K562 (cell line): ENCODE results near the gene TRIM44. TPM values are rescaled to one million over a fixed set of nuclear protein-coding genes. Genes with fewer than 3 reads are reported as not detected.
A peak's percentile ranks its signal among the peaks of the same experiment; 100 is the strongest.

Source experiments
- ARHGAP35 ChIP-seq: fragments of 450-650 bp; IDR thresholded peaks from 2 replicates; pipeline ENCODE4 v1.6.1; 2018; ENCODE audit not compliant: partially characterized antibody
- CHCHD3 ChIP-seq: fragments of 250-450 bp; sonication (Bioruptor Pico); IDR thresholded peaks from 2 replicates; pipeline ENCODE4 v2.1.2; 2022; ENCODE audit warnings: mild to moderate bottlenecking
- EGR1 ChIP-seq: fragments of 450-650 bp; conservative IDR thresholded peaks from 2 replicates; pipeline ENCODE4 v1.6.1; 2017; ENCODE audit warnings: mild to moderate bottlenecking
- GABPA ChIP-seq: fragments of 200-800 bp; sonication (Bioruptor generic); conservative IDR thresholded peaks from 2 replicates; pipeline ENCODE4 v1.6.1; 2016; ENCODE audit warnings: low read depth, missing genetic modification characterization, missing compliant biosample characterization
- HNRNPH1 ChIP-seq: fragments of 200-400 bp; formaldehyde crosslinking; optimal IDR thresholded peaks from 2 replicates; pipeline ENCODE3; 2017; ENCODE audit warnings: low read depth, mild to moderate bottlenecking, low read length, moderate library complexity
- IFI16 ChIP-seq: fragments of 250-450 bp; sonication (Bioruptor Pico); IDR thresholded peaks from 2 replicates; pipeline ENCODE4 v2.1.2; 2022; ENCODE audit warnings: mild to moderate bottlenecking, inconsistent platforms
- ILF3 ChIP-seq: fragments of 450-650 bp; IDR thresholded peaks from 2 replicates; pipeline ENCODE4 v1.6.1; 2018; ENCODE audit warnings: antibody characterized with exemption, mild to moderate bottlenecking, moderate library complexity, borderline replicate concordance
- KDM5B ChIP-seq: fragments of 200-600 bp; sonication (generic); IDR thresholded peaks from 2 replicates; pipeline ENCODE4 v1.6.1; 2012; ENCODE audit warnings: low read depth, mild to moderate bottlenecking, moderate library complexity, low read length, control low read depth, inconsistent platforms; ENCODE audit not compliant: insufficient replicate concordance
- POLR2G ChIP-seq: fragments of 200-400 bp; formaldehyde crosslinking; IDR thresholded peaks from 2 replicates; pipeline ENCODE4 v1.6.1; 2017; ENCODE audit warnings: low read depth, mild to moderate bottlenecking, antibody characterized with exemption, low read length, moderate library complexity
- RBM15 ChIP-seq: fragments of 200-400 bp; formaldehyde crosslinking; IDR thresholded peaks from 2 replicates; pipeline ENCODE4 v1.6.1; 2018; ENCODE audit warnings: mild to moderate bottlenecking, low read length, moderate library complexity; ENCODE audit not compliant: insufficient read depth
- SAP30 ChIP-seq: fragments of 200-600 bp; sonication (generic); IDR thresholded peaks from 2 replicates; pipeline ENCODE4 v1.6.1; 2012; ENCODE audit warnings: borderline replicate concordance, low read depth, mild to moderate bottlenecking, moderate library complexity, low read length, control low read depth, inconsistent platforms; ENCODE audit not compliant: insufficient read depth, poor library complexity, severe bottlenecking
- TFAM ChIP-seq: fragments of 250-450 bp; sonication (Bioruptor Pico); conservative IDR thresholded peaks from 2 replicates; pipeline ENCODE4 v1.5.0; 2021; ENCODE audit warnings: mild to moderate bottlenecking, moderate library complexity
- XRCC5 ChIP-seq: fragments of 200-400 bp; formaldehyde crosslinking; IDR thresholded peaks from 2 replicates; pipeline ENCODE4 v1.6.1; 2017; ENCODE audit warnings: low read depth, mild to moderate bottlenecking, low read length
- ZNF165 ChIP-seq: fragments of 250-450 bp; sonication (Bioruptor Pico); IDR thresholded peaks from 2 replicates; pipeline ENCODE4 v1.4.0; 2020; ENCODE audit warnings: borderline replicate concordance
- ZSCAN32 ChIP-seq: fragments of 450-650 bp; formaldehyde crosslinking; IDR thresholded peaks from 2 replicates; pipeline ENCODE4 v1.4.0; 2020; ENCODE audit warnings: mild to moderate bottlenecking, moderate library complexity
- polyA plus RNA-seq, 8 experiments: library from polyadenylated mRNA; depleted of rRNA in 4 of 8; stranded (reverse) in 5 of 8; unstranded in 3 of 8; fragments of >200 nt; fragmentation: Nextera tagmentation in 2 of 8; fragmentation: Illumina TruSeq in 1 of 8; extraction: Ambion mirVana in 2 of 8; extraction: Trizol in 1 of 8; gene quantifications; 2 replicates each; pipeline versions ENCODE4 v1.2.1 to v1.2.3, GENCODE V29; 2011 to 2014; ENCODE audit warnings: inconsistent platforms in 1 of 8, missing spikeins in 1 of 8
- total RNA-seq, 7 experiments: library from RNA; depleted of rRNA in 6 of 7; stranded (reverse); fragments of >200 nt in 6 of 7; fragmentation: Illumina TruSeq in 2 of 7; extraction: Trizol in 2 of 7; gene quantifications; 2 replicates each; pipeline versions ENCODE4 v1.2.1 to v1.2.3, GENCODE V29; 2011 to 2021; ENCODE audit warnings: low replicate concordance in 1 of 7
- TF ChIP-seq, protein P1 (sequence below): sonication (generic); formaldehyde crosslinking; IDR thresholded peaks from 2 replicates; pipeline ENCODE4 v1.8.0; 2022; ENCODE audit warnings: missing genetic modification reagents, mild to moderate bottlenecking, moderate library complexity, borderline replicate concordance
- TF ChIP-seq, protein P2 (sequence below): sonication (generic); formaldehyde crosslinking; IDR thresholded peaks from 2 replicates; pipeline ENCODE4 v1.9.0; 2022; ENCODE audit warnings: mild to moderate bottlenecking, missing genetic modification reagents
- TF ChIP-seq, protein P3 (sequence below): fragments of 450-650 bp; IDR thresholded peaks from 2 replicates; pipeline ENCODE4 v1.6.1; 2016; ENCODE audit warnings: low read depth
- TF ChIP-seq, protein P4 (sequence below): fragments of 450-650 bp; IDR thresholded peaks from 2 replicates; pipeline ENCODE4 v1.6.1; 2016

Gene TRIM44
- total and polyA plus RNA-seq, 9 of the 15 experiments (the other 6 are each of a cell fraction or from before 2014, with no cell fraction given) = 8.3 to 105 (median 37.2) TPM

DNA sequence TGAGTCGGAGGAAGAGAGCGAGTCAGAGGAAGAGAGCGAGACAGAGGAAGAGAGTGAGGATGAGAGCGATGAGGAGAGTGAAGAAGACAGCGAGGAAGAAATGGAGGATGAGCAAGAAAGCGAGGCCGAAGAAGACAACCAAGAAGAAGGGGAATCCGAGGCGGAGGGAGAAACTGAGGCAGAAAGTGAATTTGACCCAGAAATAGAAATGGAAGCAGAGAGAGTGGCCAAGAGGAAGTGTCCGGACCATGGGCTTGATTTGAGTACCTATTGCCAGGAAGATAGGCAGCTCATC, 780 bp downstream of the TRIM44 start (continued):
- TF ChIP-seq IFI16 (CRISPR knock-in tag) = no peak
- TF ChIP-seq TFAM (CRISPR knock-in tag) = no peak
- TF ChIP-seq EGR1 = no peak
- no peak for TF ChIP-seq POLR2G
- TF ChIP-seq RBM15 = no peak
- no peak for TF ChIP-seq ZSCAN32
- no peak for TF ChIP-seq ZNF165 (CRISPR knock-in tag)
- TF ChIP-seq, protein P1, sequence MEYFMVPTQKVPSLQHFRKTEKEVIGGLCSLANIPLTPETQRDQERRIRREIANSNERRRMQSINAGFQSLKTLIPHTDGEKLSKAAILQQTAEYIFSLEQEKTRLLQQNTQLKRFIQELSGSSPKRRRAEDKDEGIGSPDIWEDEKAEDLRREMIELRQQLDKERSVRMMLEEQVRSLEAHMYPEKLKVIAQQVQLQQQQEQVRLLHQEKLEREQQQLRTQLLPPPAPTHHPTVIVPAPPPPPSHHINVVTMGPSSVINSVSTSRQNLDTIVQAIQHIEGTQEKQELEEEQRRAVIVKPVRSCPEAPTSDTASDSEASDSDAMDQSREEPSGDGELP (CRISPR knock-in tag) = 0 out of 2 replicates have a peak, but pooled peaks have one; percentile 31
- no peak for TF ChIP-seq GABPA (tag)
- TF ChIP-seq, protein P2, sequence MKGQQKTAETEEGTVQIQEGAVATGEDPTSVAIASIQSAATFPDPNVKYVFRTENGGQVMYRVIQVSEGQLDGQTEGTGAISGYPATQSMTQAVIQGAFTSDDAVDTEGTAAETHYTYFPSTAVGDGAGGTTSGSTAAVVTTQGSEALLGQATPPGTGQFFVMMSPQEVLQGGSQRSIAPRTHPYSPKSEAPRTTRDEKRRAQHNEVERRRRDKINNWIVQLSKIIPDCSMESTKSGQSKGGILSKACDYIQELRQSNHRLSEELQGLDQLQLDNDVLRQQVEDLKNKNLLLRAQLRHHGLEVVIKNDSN (CRISPR knock-in tag) = no peak
- TF ChIP-seq HNRNPH1 = no peak
- peak; percentile 74 for TF ChIP-seq ARHGAP35
- no peak for TF ChIP-seq CHCHD3 (CRISPR knock-in tag)
- TF ChIP-seq KDM5B = no peak
- TF ChIP-seq, protein P3, sequence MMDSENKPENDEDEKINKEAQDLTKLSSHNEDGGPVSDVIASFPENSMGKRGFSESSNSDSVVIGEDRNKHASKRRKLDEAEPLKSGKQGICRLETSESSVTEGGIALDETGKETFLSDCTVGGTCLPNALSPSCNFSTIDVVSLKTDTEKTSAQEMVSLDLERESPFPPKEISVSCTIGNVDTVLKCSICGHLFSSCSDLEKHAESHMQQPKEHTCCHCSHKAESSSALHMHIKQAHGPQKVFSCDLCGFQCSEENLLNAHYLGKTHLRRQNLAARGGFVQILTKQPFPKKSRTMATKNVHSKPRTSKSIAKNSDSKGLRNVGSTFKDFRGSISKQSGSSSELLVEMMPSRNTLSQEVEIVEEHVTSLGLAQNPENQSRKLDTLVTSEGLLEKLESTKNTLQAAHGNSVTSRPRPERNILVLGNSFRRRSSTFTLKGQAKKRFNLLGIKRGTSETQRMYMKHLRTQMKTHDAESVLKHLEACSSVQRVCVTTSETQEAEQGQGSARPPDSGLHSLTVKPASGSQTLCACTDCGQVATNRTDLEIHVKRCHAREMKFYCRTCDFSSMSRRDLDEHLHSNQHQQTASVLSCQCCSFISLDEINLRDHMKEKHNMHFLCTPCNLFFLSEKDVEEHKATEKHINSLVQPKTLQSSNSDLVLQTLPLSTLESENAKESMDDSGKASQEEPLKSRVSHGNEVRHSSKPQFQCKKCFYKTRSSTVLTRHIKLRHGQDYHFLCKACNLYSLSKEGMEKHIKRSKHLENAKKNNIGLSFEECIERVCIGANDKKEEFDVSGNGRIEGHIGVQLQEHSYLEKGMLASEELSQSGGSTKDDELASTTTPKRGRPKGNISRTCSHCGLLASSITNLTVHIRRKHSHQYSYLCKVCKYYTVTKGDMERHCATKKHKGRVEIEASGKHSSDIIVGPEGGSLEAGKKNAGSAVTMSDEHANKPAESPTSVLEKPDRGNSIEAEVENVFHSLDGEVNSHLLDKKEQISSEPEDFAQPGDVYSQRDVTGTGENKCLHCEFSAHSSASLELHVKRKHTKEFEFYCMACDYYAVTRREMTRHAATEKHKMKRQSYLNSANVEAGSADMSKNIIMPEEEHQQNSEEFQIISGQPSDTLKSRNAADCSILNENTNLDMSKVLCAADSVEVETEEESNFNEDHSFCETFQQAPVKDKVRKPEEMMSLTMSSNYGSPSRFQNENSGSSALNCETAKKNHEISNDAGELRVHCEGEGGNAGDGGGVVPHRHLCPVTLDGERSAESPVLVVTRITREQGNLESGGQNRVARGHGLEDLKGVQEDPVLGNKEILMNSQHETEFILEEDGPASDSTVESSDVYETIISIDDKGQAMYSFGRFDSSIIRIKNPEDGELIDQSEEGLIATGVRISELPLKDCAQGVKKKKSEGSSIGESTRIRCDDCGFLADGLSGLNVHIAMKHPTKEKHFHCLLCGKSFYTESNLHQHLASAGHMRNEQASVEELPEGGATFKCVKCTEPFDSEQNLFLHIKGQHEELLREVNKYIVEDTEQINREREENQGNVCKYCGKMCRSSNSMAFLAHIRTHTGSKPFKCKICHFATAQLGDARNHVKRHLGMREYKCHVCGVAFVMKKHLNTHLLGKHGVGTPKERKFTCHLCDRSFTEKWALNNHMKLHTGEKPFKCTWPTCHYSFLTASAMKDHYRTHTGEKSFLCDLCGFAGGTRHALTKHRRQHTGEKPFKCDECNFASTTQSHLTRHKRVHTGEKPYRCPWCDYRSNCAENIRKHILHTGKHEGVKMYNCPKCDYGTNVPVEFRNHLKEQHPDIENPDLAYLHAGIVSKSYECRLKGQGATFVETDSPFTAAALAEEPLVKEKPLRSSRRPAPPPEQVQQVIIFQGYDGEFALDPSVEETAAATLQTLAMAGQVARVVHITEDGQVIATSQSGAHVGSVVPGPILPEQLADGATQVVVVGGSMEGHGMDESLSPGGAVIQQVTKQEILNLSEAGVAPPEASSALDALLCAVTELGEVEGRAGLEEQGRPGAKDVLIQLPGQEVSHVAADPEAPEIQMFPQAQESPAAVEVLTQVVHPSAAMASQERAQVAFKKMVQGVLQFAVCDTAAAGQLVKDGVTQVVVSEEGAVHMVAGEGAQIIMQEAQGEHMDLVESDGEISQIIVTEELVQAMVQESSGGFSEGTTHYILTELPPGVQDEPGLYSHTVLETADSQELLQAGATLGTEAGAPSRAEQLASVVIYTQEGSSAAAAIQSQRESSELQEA = peak; percentile 58; the same call in 1 of the 2 replicates
- no peak for TF ChIP-seq XRCC5
- no peak for TF ChIP-seq ILF3
- TF ChIP-seq, protein P4, sequence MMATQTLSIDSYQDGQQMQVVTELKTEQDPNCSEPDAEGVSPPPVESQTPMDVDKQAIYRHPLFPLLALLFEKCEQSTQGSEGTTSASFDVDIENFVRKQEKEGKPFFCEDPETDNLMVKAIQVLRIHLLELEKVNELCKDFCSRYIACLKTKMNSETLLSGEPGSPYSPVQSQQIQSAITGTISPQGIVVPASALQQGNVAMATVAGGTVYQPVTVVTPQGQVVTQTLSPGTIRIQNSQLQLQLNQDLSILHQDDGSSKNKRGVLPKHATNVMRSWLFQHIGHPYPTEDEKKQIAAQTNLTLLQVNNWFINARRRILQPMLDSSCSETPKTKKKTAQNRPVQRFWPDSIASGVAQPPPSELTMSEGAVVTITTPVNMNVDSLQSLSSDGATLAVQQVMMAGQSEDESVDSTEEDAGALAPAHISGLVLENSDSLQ = peak; percentile 38; the same call in 1 of the 2 replicates
- peak; percentile 10 for TF ChIP-seq SAP30
